ENCODE measurements around the gene STARD3.
"Not testable (repeated sequence)": the region's sequence is repeated elsewhere in the genome, so short reads cannot be mapped to it uniquely, and the experiment has no call there.

STARD3 gene

GRCh38 chr17:39636927-39637736 lies at the start of gene STARD3:
Gene STARD3, plus strand, starts transcription at chr17:39637144. Its CDS starts 16,388 bp downstream, at chr17:39653532.
- peak; percentile 90 for DNase-seq

GRCh38 chr17:39590180-39590579 lies 46.8 kb upstream of the STARD3 start:
- not testable (repeated sequence) for DNase-seq

- peak; percentile 31 for DNase-seq
Observed at GRCh38 chr17:39591958-39592954, 44.7 kb upstream of the STARD3 start.

GRCh38 chr17:39593371-39593770 lies 43.6 kb upstream of the STARD3 start:
- no peak for DNase-seq

- DNase-seq, result no peak
Observed at GRCh38 chr17:39595294-39595693, 41.6 kb upstream of the STARD3 start.

- no peak for DNase-seq
Observed at GRCh38 chr17:39595928-39596510, 40.9 kb upstream of the STARD3 start.

GRCh38 chr17:39596543-39597267 lies 40.2 kb upstream of the STARD3 start:
- DNase-seq, result no peak

GRCh38 chr17:39597372-39598046 lies 39.4 kb upstream of the STARD3 start:
- DNase-seq, result no peak

- DNase-seq, result no peak
Observed at GRCh38 chr17:39598047-39598481, 38.9 kb upstream of the STARD3 start.

- no peak for DNase-seq
Observed at GRCh38 chr17:39598630-39599003, 38.3 kb upstream of the STARD3 start.

- no peak for DNase-seq
Observed at GRCh38 chr17:39599004-39599664, 37.8 kb upstream of the STARD3 start.

GRCh38 chr17:39599665-39600231 lies 37.2 kb upstream of the STARD3 start:
- no peak for DNase-seq

- DNase-seq, result no peak
Observed at GRCh38 chr17:39600288-39600996, 36.5 kb upstream of the STARD3 start.

- no peak for DNase-seq
Observed at GRCh38 chr17:39600997-39601597, 35.8 kb upstream of the STARD3 start.

- no peak for DNase-seq
Observed at GRCh38 chr17:39601758-39602532, 35.0 kb upstream of the STARD3 start.

GRCh38 chr17:39602533-39603303 lies 34.2 kb upstream of the STARD3 start:
- DNase-seq, result no peak

- DNase-seq, result no peak
Observed at GRCh38 chr17:39603304-39604016, 33.5 kb upstream of the STARD3 start.
